ENCODE data around the gene RNH1. TPM values are rescaled to one million over a fixed set of nuclear protein-coding genes. Genes with fewer than 3 reads are reported as not detected.

RNH1 gene
- polyA plus RNA-seq, 1 of the 3 experiments (the other 2 are of a cell fraction): 147 TPM

DNA sequence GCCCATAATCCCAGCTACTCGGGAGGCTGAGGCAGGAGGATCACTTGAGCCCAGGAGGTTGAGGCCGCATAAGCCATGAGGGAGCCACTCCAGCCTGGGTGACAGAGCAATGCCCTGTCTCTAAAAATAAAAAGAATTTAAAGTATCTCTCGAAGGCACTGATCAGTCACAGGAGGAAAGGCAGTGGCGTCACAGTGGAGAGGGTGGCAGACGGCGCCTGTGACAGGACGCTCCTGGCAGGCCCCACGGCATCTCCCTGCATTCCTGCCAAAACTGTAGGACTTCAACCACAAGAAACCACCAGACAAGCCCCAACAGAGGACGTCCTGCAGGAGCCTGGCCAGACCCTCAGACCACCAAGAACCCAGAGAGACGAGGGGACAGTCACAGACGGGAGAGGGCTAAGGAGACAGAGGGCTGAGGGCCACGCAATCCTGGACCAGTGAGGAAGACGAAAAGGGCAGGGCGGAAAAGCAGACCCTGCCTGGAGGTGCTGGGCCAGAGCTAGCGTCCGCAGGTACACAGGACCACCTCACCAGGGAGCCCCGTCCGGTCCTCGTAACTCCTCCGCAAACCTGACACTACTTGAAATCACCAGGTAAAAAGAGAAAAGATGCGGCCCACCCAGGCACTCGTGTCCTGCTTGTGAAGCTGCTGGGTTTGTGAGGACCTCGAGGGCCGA is 5.9 kb downstream of the RNH1 start:
- H3K9me3 ChIP-seq: no peaks in the 10 kb centered on the region
- no peak overlapping the region for H3K27ac ChIP-seq (ENCODE audit: low read depth in 2 of 2, low read length in 1 of 2)
- H4K20me1 ChIP-seq (ENCODE audit: insufficient read depth): 0 out of 2 replicates have a peak, but pooled peaks cover 7% of the 10 kb centered on the region
- CTCF ChIA-PET: no interaction called here
- H3K79me2 ChIP-seq (ENCODE audit: insufficient read depth): peaks cover 38% of the 10 kb centered on the region
- WGBS (ENCODE audit: low lambda C conversion rate): 94% methylated on average over 23 of the region's 24 CpGs
- no peak for DNase-seq
- no peak overlapping the region for H2AFZ ChIP-seq (ENCODE audit: low read depth)
- H3K4me3 ChIP-seq (ENCODE audit: low read depth in 2 of 2, low read length in 1 of 2): no peak overlapping the region
- no peaks in the 10 kb centered on the region for H3K9me2 ChIP-seq
- no peaks in the 10 kb centered on the region for H3K27me3 ChIP-seq (ENCODE audit: insufficient read depth)
- peaks cover 5 to 7% of the 10 kb centered on the region in 2 experiments; a peak in 2 of 4 replicates for H3K4me1 ChIP-seq (ENCODE audit: control insufficient read depth in 1 of 2, insufficient read depth in 2 of 2, low read depth in 1 of 2, low read length in 1 of 2)
- POLR2A ChIA-PET: no interaction called here
- H3F3A ChIP-seq (replicated peaks; ENCODE audit: insufficient read depth): peaks cover under 1% of the 10 kb centered on the region
- TF ChIP-seq RXRA (IDR thresholded peaks at IDR 0.05; ENCODE audit: borderline replicate concordance, low read depth): no peak
- TF ChIP-seq, protein P1, sequence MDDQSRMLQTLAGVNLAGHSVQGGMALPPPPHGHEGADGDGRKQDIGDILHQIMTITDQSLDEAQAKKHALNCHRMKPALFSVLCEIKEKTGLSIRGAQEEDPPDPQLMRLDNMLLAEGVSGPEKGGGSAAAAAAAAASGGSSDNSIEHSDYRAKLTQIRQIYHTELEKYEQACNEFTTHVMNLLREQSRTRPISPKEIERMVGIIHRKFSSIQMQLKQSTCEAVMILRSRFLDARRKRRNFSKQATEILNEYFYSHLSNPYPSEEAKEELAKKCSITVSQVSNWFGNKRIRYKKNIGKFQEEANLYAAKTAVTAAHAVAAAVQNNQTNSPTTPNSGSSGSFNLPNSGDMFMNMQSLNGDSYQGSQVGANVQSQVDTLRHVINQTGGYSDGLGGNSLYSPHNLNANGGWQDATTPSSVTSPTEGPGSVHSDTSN (IDR thresholded peaks at IDR 0.05): no peak
- TF ChIP-seq GABPA (IDR thresholded peaks at IDR 0.05; ENCODE audit: low read depth): no peak
- no peak for TF ChIP-seq GATA2 (CRISPR knock-in tag; IDR thresholded peaks at IDR 0.05)
- TF ChIP-seq TAF1 (IDR thresholded peaks at IDR 0.05; ENCODE audit: borderline replicate concordance, low read depth, low read length): no peak
- no peak for TF ChIP-seq SMC3 (IDR thresholded peaks at IDR 0.05; ENCODE audit: low read depth, low read length)
- no peak for TF ChIP-seq RAD21 (IDR thresholded peaks at IDR 0.05; ENCODE audit: low read length)
- TF ChIP-seq EP300 (IDR thresholded peaks at IDR 0.05; ENCODE audit: borderline replicate concordance in 1 of 2, low read depth in 1 of 2, low read length in 1 of 2): no peak
- no peak for TF ChIP-seq ELF1 (IDR thresholded peaks at IDR 0.05)
- TF ChIP-seq CHD2 (IDR thresholded peaks at IDR 0.05; ENCODE audit: low read length, partially characterized antibody): no peak
- TF ChIP-seq EZH2phosphoT487 (IDR thresholded peaks at IDR 0.05; ENCODE audit: borderline replicate concordance, low read depth): no peak
- TF ChIP-seq MXI1 (IDR thresholded peaks at IDR 0.05; ENCODE audit: low read depth, low read length): no peak
- no peak for TF ChIP-seq POLR2AphosphoS5 (IDR thresholded peaks at IDR 0.05; ENCODE audit: low read depth, low read length)
- no peak for TF ChIP-seq SIN3A (IDR thresholded peaks at IDR 0.05; ENCODE audit: borderline replicate concordance, low read depth, low read length)
- no peak overlapping the region for H3K9ac ChIP-seq
- H3K36me3 ChIP-seq (replicated peaks in 1 of 2; ENCODE audit: control insufficient read depth in 1 of 2, insufficient read depth in 2 of 2, low read length in 1 of 2): peaks cover 16 to 58% of the 10 kb centered on the region in 2 experiments
- H3K4me2 ChIP-seq: no peak overlapping the region

DNA sequence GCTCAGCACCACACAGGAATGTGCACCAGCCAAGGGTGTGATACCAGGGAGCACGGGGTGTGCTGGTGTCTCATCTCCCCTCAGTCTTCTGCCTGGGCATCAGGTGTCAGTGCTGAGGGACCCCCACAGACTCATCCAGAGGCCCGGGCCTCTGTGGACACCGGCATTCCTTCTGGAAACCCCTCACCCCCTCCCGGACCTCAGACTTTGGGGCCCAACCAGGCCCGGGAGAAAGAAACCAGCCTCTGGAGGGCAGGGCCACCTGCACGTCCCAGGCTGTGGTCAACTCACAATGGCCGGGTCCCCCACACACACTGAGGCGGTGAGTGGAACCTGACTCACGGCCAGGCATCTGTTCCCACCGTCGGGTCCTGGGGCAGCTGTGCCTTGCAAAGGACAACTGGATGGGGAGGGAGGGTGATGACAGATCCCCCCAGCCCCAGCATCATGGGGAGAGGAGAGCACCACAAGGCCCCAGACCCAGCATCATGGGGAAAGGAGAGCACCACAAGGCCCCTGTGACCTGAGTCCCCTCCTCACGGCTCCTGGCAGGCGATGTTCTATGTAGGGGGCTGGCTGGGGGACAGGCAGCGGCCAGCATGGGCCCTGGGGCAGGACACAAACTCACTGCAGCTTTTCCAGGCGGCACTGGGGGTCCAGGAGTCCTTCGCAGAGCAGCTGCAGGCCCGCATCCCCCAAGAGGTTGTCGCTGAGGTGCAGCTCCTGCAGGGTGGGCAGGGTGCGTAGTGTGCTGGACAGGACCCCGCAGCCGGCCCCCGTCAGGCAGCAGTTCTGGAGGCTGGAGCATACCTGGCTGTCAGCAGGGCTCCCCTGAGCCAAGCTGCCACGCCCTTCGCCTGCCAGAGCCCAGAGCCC is 7.6 kb downstream of the RNH1 start:
- no peaks in the 10 kb centered on the region for H3K27me3 ChIP-seq (ENCODE audit: insufficient read depth)
- no peak overlapping the region for H3K4me2 ChIP-seq
- H4K20me1 ChIP-seq (ENCODE audit: insufficient read depth): 0 out of 2 replicates have a peak, but pooled peaks cover 7% of the 10 kb centered on the region
- ChIA-PET POLR2A (no interaction called here), CTCF (interaction anchor here (1.3 kb wide), 1 partner anchor 20 kb away, joined by 5 read pairs; no protein-coding TSS in a partner anchor)
- peaks cover 5% of the 10 kb centered on the region for H3F3A ChIP-seq (replicated peaks; ENCODE audit: insufficient read depth)
- no peaks in the 10 kb centered on the region for H3K9me3 ChIP-seq
- no peak for TF ChIP-seq TAF1 (IDR thresholded peaks at IDR 0.05; ENCODE audit: borderline replicate concordance, low read depth, low read length)
- no peak overlapping the region for H2AFZ ChIP-seq (ENCODE audit: low read depth)
- peaks cover 16 to 67% of the 10 kb centered on the region in 2 experiments for H3K36me3 ChIP-seq (replicated peaks in 1 of 2; ENCODE audit: control insufficient read depth in 1 of 2, insufficient read depth in 2 of 2, low read length in 1 of 2)
- no peaks in the 10 kb centered on the region for H3K9me2 ChIP-seq
- DNase-seq: no peak
- 94% methylated on average over 12 of the region's 24 CpGs for WGBS (ENCODE audit: low lambda C conversion rate)
- H3K9ac ChIP-seq: no peak overlapping the region
- H3K27ac ChIP-seq (ENCODE audit: low read depth in 2 of 2, low read length in 1 of 2): no peak overlapping the region
- no peaks in the 10 kb centered on the region; a peak in 1 of 4 replicates for H3K4me1 ChIP-seq (ENCODE audit: control insufficient read depth in 1 of 2, insufficient read depth in 2 of 2, low read depth in 1 of 2, low read length in 1 of 2)
- H3K79me2 ChIP-seq (ENCODE audit: insufficient read depth): peaks cover 24% of the 10 kb centered on the region
- no peak overlapping the region for H3K4me3 ChIP-seq (ENCODE audit: low read depth in 2 of 2, low read length in 1 of 2)

All from SK-N-SH (cell line).